Mucosa of rectum (tissue), 2 donors: ENCODE data around the gene ZNF160.

Source experiments
- H3K27ac ChIP-seq, 2 donors: one replicate each; pipeline ENCODE4 v1.7.0; 2013; ENCODE audit warnings: inconsistent platforms in 2 of 2, low read depth in 2 of 2, low read length in 2 of 2
- H3K27me3 ChIP-seq, 2 donors: one replicate each; pipeline ENCODE4 v1.7.0; 2013; ENCODE audit warnings: low read length in 2 of 2; ENCODE audit not compliant: control insufficient read depth in 2 of 2, insufficient read depth in 2 of 2
- H3K36me3 ChIP-seq, 2 donors: one replicate each; pipeline ENCODE4 v1.7.0; 2013; ENCODE audit warnings: low read length in 2 of 2; ENCODE audit not compliant: control insufficient read depth in 2 of 2, insufficient read depth in 2 of 2
- H3K4me1 ChIP-seq, 2 donors: one replicate each; pipeline ENCODE4 v1.7.0; 2013; ENCODE audit warnings: low read length in 2 of 2, mild to moderate bottlenecking in 1 of 2; ENCODE audit not compliant: control insufficient read depth in 2 of 2, insufficient read depth in 2 of 2
- H3K4me3 ChIP-seq, 2 donors: one replicate each; pipeline ENCODE4 v1.7.0; 2013; ENCODE audit warnings: low read length in 2 of 2
- H3K9ac ChIP-seq, 2 donors: one replicate each; pipeline ENCODE4 v1.7.0; 2013; ENCODE audit warnings: low read length in 2 of 2, low read depth in 1 of 2, mild to moderate bottlenecking in 1 of 2
- H3K9me3 ChIP-seq, 2 donors: one replicate each; pipeline ENCODE4 v1.7.0; 2013; ENCODE audit warnings: low read length in 2 of 2; ENCODE audit not compliant: control insufficient read depth in 2 of 2
- donor health status: healthy.
- donor health status: Normal muscosa, but diverticular disease.

ZNF160 gene

DNA sequence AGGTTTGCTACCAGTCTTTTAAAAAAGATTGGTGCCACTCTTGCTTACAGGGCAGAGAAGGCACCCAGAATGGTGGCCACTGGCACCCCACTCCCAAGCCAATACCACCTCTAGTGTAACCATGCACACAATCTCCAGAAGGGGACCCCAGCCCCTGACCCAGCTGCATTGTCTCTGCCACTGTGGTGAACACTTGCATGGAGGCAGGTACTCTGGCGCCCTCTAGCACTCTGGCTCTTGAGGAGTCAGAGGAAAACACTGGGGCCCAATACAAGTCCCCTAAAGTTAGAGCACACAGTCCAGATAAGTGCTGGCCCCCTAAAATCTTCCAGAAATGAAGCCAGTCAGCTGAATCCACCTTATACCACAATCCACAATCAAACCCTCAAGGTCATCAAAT lies 83.5 kb downstream of the ZNF160 start:
- H3K4me3 ChIP-seq, result no peak overlapping the region
- H3K27ac ChIP-seq, result no peak overlapping the region
- H3K36me3 ChIP-seq, result no peaks in the 10 kb centered on the region
- peaks cover 3 to 4% of the 10 kb centered on the region in 2 donors for H3K9me3 ChIP-seq
- no peaks in the 10 kb centered on the region for H3K27me3 ChIP-seq
- H3K4me1 ChIP-seq, result no peaks in the 10 kb centered on the region
- H3K9ac ChIP-seq, result no peak overlapping the region
